Activated CD8-positive, alpha-beta T cell treated with anti-CD3 and anti-CD28 coated beads for 36 hours (primary cell): ENCODE results near the gene CSTF3. TPM values are rescaled to one million over a fixed set of nuclear protein-coding genes. Genes with fewer than 3 reads are reported as not detected.
"Not testable (repeated sequence)": the region's sequence is repeated elsewhere in the genome, so short reads cannot be mapped to it uniquely, and the experiment has no call there.

Source experiments
- ATAC-seq: fragments of 200-7000 bp; cut with Tn5 transposase; one replicate; pipeline ENCODE4 v1.10.0; 2021; ENCODE audit warnings: mild to moderate bottlenecking, moderate library complexity
- CTCF ChIA-PET: fragments of 350-600 bp; sonication (Branson Sonifier 250); formaldehyde crosslinking; loops from one replicate; lab custom pipeline; 2021; ENCODE audit warnings: antibody characterized with exemption; lab: Charles Lee
- POLR2A ChIA-PET: fragments of 350-600 bp; sonication (Branson Sonifier 250); formaldehyde crosslinking; loops from one replicate; lab custom pipeline; 2021; ENCODE audit warnings: antibody characterized with exemption; lab: Charles Lee
- DNase-seq: peaks from one replicate; pipeline ENCODE4 v3.0.0-alpha.2; 2020
- H3K27ac Mint-ChIP-seq: one replicate; pipeline ENCODE4 v1.8.0; 2021; ENCODE audit warnings: mild to moderate bottlenecking, mixed read lengths
- H3K27me3 Mint-ChIP-seq: one replicate; pipeline ENCODE4 v1.8.0; 2021; ENCODE audit warnings: mixed read lengths
- H3K36me3 Mint-ChIP-seq: one replicate; pipeline ENCODE4 v1.8.0; 2021; ENCODE audit warnings: low read depth, mixed read lengths
- H3K4me1 Mint-ChIP-seq: one replicate; pipeline ENCODE4 v1.8.0; 2021; ENCODE audit warnings: low read depth, mixed read lengths
- H3K4me3 Mint-ChIP-seq: one replicate; pipeline ENCODE4 v1.8.0; 2021; ENCODE audit warnings: mild to moderate bottlenecking, moderate library complexity, mixed read lengths
- H3K9me3 Mint-ChIP-seq: one replicate; pipeline ENCODE4 v1.8.0; 2021; ENCODE audit warnings: mixed read lengths
- intact Hi-C: fragments of 100-400 bp; cut with micrococcal nuclease; formaldehyde crosslinking; loops from one replicate; pipeline ENCODE4 v1.10.0; 2022
- total RNA-seq, 2 experiments: library from RNA; stranded (reverse); gene quantifications; one replicate each; pipeline ENCODE4 v1.2.3, GENCODE V29; 2021
- TF ChIP-seq, protein P1 (sequence below): fragments of 200-600 bp; IDR thresholded peaks from one replicate; pipeline ENCODE4 v1.8.0; 2022; ENCODE audit warnings: antibody characterized with exemption, mild to moderate bottlenecking

CSTF3 gene
- total RNA-seq, 2 experiments from 2014 or later: 34.9 to 40.6 TPM

- intact Hi-C loops: no loop called here
- H3K9me3 Mint-ChIP-seq: no peaks in the 10 kb centered on the region
- no peak for ATAC-seq
- no peak overlapping the region for H3K4me3 Mint-ChIP-seq
- H3K4me1 Mint-ChIP-seq: peaks cover 10% of the 10 kb centered on the region
- H3K27me3 Mint-ChIP-seq: no peaks in the 10 kb centered on the region
- H3K36me3 Mint-ChIP-seq: no peaks in the 10 kb centered on the region
- H3K27ac Mint-ChIP-seq: no peak overlapping the region
- ChIA-PET POLR2A (no interaction called here), CTCF (no interaction called here)
- TF ChIP-seq, protein P1, sequence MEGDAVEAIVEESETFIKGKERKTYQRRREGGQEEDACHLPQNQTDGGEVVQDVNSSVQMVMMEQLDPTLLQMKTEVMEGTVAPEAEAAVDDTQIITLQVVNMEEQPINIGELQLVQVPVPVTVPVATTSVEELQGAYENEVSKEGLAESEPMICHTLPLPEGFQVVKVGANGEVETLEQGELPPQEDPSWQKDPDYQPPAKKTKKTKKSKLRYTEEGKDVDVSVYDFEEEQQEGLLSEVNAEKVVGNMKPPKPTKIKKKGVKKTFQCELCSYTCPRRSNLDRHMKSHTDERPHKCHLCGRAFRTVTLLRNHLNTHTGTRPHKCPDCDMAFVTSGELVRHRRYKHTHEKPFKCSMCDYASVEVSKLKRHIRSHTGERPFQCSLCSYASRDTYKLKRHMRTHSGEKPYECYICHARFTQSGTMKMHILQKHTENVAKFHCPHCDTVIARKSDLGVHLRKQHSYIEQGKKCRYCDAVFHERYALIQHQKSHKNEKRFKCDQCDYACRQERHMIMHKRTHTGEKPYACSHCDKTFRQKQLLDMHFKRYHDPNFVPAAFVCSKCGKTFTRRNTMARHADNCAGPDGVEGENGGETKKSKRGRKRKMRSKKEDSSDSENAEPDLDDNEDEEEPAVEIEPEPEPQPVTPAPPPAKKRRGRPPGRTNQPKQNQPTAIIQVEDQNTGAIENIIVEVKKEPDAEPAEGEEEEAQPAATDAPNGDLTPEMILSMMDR: no peak
- no peak for DNase-seq
Observed at GRCh38 chr11:33182246-33182878, 21.1 kb upstream of the CSTF3 start.

DNA sequence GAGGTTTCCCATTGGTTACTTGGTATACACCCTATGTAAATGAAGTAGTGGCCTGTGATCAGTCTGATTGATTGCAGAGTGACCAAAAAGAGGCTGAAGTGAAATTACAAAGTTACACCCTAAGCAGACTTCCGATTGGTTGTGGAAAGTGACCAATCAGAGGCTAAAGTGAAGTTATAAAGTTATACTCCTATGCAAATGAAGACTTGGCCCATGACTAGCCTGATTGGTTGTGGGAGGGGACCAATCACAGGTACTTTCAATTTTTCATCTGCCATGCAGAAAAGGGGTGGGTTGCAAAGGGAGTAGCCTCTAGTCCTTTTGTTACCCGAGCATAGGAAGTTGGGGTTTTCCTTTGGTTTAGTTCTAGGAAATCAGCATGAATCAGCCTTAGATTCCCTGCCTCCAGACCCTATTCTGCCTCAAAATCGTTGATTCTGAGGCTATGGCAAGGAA is 18.1 kb upstream of the CSTF3 start:
- ChIA-PET CTCF (interaction anchor here (1.0 to 1.1 kb wide), 2 partner anchors 14 to 155 kb away, joined by 3 to 4 read pairs; no protein-coding TSS in a partner anchor), POLR2A (interaction anchor here (1.2 kb wide), 1 partner anchor 19 kb away, joined by 3 read pairs; no protein-coding TSS in a partner anchor)
- peak; percentile 10 for DNase-seq
- Mint-ChIP-seq H3K27ac (no peak overlapping the region), H3K4me3 (no peak overlapping the region), H3K36me3 (no peaks in the 10 kb centered on the region), H3K27me3 (no peaks in the 10 kb centered on the region), H3K4me1 (peaks cover 14% of the 10 kb centered on the region), H3K9me3 (no peaks in the 10 kb centered on the region)
- TF ChIP-seq, protein P1: no peak
- ATAC-seq: peak; percentile 60
- intact Hi-C loops: no loop called here

DNA sequence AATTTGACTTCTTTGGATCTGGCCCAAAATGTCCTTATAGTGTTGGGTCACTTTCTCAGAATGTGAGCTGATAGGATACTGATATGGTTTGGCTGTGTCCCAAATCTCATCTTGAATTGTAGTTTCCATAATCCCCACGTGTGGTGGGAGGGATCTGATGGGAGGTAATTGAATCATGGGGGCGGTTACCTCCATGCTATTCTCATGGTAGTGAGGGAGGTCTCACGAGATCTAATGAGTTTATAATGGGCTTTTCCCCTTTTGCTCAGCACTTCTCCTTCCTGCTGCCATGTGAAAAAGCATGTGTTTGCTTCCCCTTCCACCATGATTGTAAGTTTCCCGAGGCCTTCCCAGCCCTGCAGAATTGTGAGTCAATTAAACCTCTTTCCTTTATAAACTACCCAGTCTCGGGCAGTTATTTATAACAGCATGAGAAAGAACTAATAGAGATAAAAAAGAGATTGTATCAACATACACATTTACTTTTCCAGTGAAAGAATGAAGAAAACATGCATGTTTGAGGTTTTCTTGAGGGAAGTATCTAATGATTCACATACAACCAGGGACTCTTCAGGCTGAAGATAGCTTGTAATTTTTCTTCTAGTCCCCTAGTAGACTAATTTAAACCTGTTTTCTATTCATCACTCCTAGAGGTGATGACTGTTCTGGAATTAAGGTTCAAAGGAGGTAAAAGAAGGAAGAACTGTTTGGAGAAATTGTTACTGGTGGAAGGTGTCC is 17.3 kb upstream of the CSTF3 start:
- Mint-ChIP-seq H3K4me1 (peaks cover 14% of the 10 kb centered on the region), H3K9me3 (no peaks in the 10 kb centered on the region), H3K4me3 (no peak overlapping the region), H3K36me3 (no peaks in the 10 kb centered on the region), H3K27me3 (no peaks in the 10 kb centered on the region), H3K27ac (peak overlapping the region; percentile 1)
- no peak for ATAC-seq
- intact Hi-C loops: no loop called here
- TF ChIP-seq, protein P1: no peak
- DNase-seq: no peak
- POLR2A ChIA-PET: interaction anchor here (1.2 kb wide), 1 partner anchor 18 kb away, joined by 3 read pairs; no protein-coding TSS in a partner anchor
- CTCF ChIA-PET: interaction anchor here (1.0 to 1.1 kb wide), 2 partner anchors 13 to 155 kb away, joined by 3 to 4 read pairs; no protein-coding TSS in a partner anchor

- ChIA-PET POLR2A (interaction anchor here (0.7 kb wide), 1 partner anchor 49 kb away, joined by 4 read pairs; no protein-coding TSS in a partner anchor), CTCF (interaction anchor here (1.0 to 1.7 kb wide), 3 partner anchors 11 to 156 kb away, joined by 3 to 7 read pairs (median 4); no protein-coding TSS in a partner anchor)
- no peak overlapping the region for H3K4me3 Mint-ChIP-seq
- no peak for DNase-seq
- no peak for ATAC-seq
- H3K27ac Mint-ChIP-seq: no peak overlapping the region
- no peaks in the 10 kb centered on the region for H3K36me3 Mint-ChIP-seq
- no peaks in the 10 kb centered on the region for H3K27me3 Mint-ChIP-seq
- TF ChIP-seq, protein P1: no peak
- H3K4me1 Mint-ChIP-seq: peaks cover 14% of the 10 kb centered on the region
- no peaks in the 10 kb centered on the region for H3K9me3 Mint-ChIP-seq
- intact Hi-C loops: no loop called here
Observed at GRCh38 chr11:33177676-33178336, 16.5 kb upstream of the CSTF3 start.

- peaks cover 14% of the 10 kb centered on the region for H3K4me1 Mint-ChIP-seq
- CTCF ChIA-PET: interaction anchor here (1.0 to 1.7 kb wide), 2 partner anchors 10 to 24 kb away, joined by 3 to 7 read pairs; no protein-coding TSS in a partner anchor
- POLR2A ChIA-PET: interaction anchor here (0.6 kb wide), 1 partner anchor 213 kb away, joined by 4 read pairs; no protein-coding TSS in a partner anchor
- DNase-seq, intact Hi-C loops, H3K36me3 Mint-ChIP-seq, H3K27me3 Mint-ChIP-seq, H3K9me3 Mint-ChIP-seq, ATAC-seq, H3K27ac Mint-ChIP-seq, H3K4me3 Mint-ChIP-seq: not testable (repeated sequence)
Observed at GRCh38 chr11:33176760-33177159, 15.5 kb upstream of the CSTF3 start.
